ENCODE results near the gene MYO1D.
A peak's percentile ranks its signal among the peaks of the same experiment; 100 is the strongest.

DNA sequence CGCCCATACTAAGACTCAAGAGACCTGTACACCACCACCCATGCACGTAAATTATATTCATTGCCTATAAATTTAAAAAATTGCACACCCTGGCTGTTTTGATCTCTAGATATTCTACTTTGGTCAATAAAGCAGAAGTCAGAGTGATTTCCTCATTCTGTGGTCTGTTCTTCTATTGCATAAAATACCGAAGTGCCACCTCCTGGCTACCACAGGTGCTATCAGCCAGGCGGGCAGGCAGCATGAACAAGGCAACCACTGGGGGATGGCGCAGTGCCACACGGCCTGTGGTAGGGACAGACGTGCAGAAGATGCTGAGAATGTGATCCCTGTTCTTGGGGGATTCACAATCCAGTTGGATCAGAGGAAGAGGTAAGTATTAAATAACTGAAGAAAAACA lies 267.8 kb downstream of the MYO1D start:
- TF ChIP-seq, protein P1, sequence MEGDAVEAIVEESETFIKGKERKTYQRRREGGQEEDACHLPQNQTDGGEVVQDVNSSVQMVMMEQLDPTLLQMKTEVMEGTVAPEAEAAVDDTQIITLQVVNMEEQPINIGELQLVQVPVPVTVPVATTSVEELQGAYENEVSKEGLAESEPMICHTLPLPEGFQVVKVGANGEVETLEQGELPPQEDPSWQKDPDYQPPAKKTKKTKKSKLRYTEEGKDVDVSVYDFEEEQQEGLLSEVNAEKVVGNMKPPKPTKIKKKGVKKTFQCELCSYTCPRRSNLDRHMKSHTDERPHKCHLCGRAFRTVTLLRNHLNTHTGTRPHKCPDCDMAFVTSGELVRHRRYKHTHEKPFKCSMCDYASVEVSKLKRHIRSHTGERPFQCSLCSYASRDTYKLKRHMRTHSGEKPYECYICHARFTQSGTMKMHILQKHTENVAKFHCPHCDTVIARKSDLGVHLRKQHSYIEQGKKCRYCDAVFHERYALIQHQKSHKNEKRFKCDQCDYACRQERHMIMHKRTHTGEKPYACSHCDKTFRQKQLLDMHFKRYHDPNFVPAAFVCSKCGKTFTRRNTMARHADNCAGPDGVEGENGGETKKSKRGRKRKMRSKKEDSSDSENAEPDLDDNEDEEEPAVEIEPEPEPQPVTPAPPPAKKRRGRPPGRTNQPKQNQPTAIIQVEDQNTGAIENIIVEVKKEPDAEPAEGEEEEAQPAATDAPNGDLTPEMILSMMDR (IDR thresholded peaks at IDR 0.05; ENCODE audit: low read depth, low read length) = peak; percentile 86
- no peak for TF ChIP-seq EZH2phosphoT487 (IDR thresholded peaks at IDR 0.05; ENCODE audit: low read depth)

Measured in OCI-LY3 (cell line).